Astrocyte (in vitro differentiated cells and primary cell): Measurements from ENCODE around the gene PITPNB. TPM values are rescaled to one million over a fixed set of nuclear protein-coding genes. Genes with fewer than 3 reads are reported as not detected.

ENCODE experiments used
- DNase-seq: peaks from one replicate; pipeline ENCODE4 v3.0.0-alpha.2; 2010; ENCODE audit warnings: low read depth
- FAIRE-seq: peaks from 2 replicates; lab custom pipeline; 2011; peaks lifted over from hg19 to GRCh38; lab: Jason Lieb, UNC
- H2AFZ ChIP-seq: 2 replicates; pipeline ENCODE4 v1.6.0; 2012; ENCODE audit warnings: low read depth, low read length, inconsistent platforms
- H3K27ac ChIP-seq: 2 replicates; pipeline ENCODE4 v1.5.1; 2011; ENCODE audit warnings: low read depth, low read length, inconsistent platforms
- H3K27me3 ChIP-seq: 2 replicates; pipeline ENCODE4 v1.6.0; 2011; ENCODE audit warnings: low read length, inconsistent platforms; ENCODE audit not compliant: insufficient read depth
- H3K36me3 ChIP-seq: 2 replicates; pipeline ENCODE4 v1.5.1; 2011; ENCODE audit warnings: low read length, inconsistent platforms; ENCODE audit not compliant: insufficient read depth
- H3K4me1 ChIP-seq: 2 replicates; pipeline ENCODE4 v1.5.1; 2011; ENCODE audit warnings: low read length, inconsistent platforms; ENCODE audit not compliant: insufficient read depth
- H3K4me2 ChIP-seq: 2 replicates; pipeline ENCODE4 v1.6.0; 2012; ENCODE audit warnings: low read length, inconsistent platforms
- H3K4me3 ChIP-seq: 2 replicates; pipeline ENCODE4 v1.5.1; 2011; ENCODE audit warnings: low read depth, mild to moderate bottlenecking, low read length, inconsistent platforms; ENCODE audit not compliant: insufficient read depth
- H3K79me2 ChIP-seq: 2 replicates; pipeline ENCODE4 v1.6.0; 2012; ENCODE audit warnings: mild to moderate bottlenecking, low read length, inconsistent platforms; ENCODE audit not compliant: insufficient read depth
- H3K9ac ChIP-seq: 2 replicates; pipeline ENCODE4 v1.6.0; 2012; ENCODE audit warnings: mild to moderate bottlenecking, low read length, inconsistent platforms
- H3K9me3 ChIP-seq: 2 replicates; pipeline ENCODE4 v1.5.1; 2012; ENCODE audit warnings: low read depth, mild to moderate bottlenecking, low read length, inconsistent platforms; ENCODE audit not compliant: insufficient read depth
- H4K20me1 ChIP-seq: 2 replicates; pipeline ENCODE4 v1.6.0; 2012; ENCODE audit warnings: low read length, inconsistent platforms; ENCODE audit not compliant: insufficient read depth
- H3K27ac Mint-ChIP-seq: one replicate; pipeline ENCODE4 v1.8.0; 2021; ENCODE audit warnings: mild to moderate bottlenecking, mixed read lengths; ENCODE audit not compliant: unreplicated experiment
- H3K27me3 Mint-ChIP-seq: one replicate; pipeline ENCODE4 v1.8.0; 2021; ENCODE audit warnings: low read depth, mixed read lengths; ENCODE audit not compliant: unreplicated experiment
- H3K36me3 Mint-ChIP-seq: one replicate; pipeline ENCODE4 v1.8.0; 2021; ENCODE audit warnings: low read depth, mixed read lengths; ENCODE audit not compliant: unreplicated experiment
- H3K4me1 Mint-ChIP-seq: one replicate; pipeline ENCODE4 v1.8.0; 2021; ENCODE audit warnings: low read depth, mixed read lengths; ENCODE audit not compliant: unreplicated experiment
- H3K4me3 Mint-ChIP-seq: one replicate; pipeline ENCODE4 v1.8.0; 2021; ENCODE audit warnings: mild to moderate bottlenecking, moderate library complexity, mixed read lengths; ENCODE audit not compliant: unreplicated experiment
- H3K9me3 Mint-ChIP-seq: one replicate; pipeline ENCODE4 v1.8.0; 2021; ENCODE audit warnings: mild to moderate bottlenecking, mixed read lengths; ENCODE audit not compliant: unreplicated experiment
- CTCF ChIP-seq: IDR thresholded peaks from 2 replicates; pipeline ENCODE4 v1.5.1; 2011; ENCODE audit warnings: low read depth, mild to moderate bottlenecking, inconsistent platforms, low read length, moderate library complexity; ENCODE audit not compliant: insufficient read depth
- EZH2 ChIP-seq: IDR thresholded peaks from 2 replicates; pipeline ENCODE4 v1.6.1; 2012; ENCODE audit warnings: mild to moderate bottlenecking, low read length, inconsistent platforms; ENCODE audit not compliant: insufficient read depth
- total RNA-seq: library from RNA; stranded (reverse); gene quantifications from 2 replicates; pipeline ENCODE4 v1.2.1, GENCODE V29; 2021

The PITPNB gene
- total RNA-seq, 1 donor from 2014 or later: 90.6 TPM

GRCh38 chr22:27880778-27881394 lies 38.2 kb downstream of the PITPNB start:
- no peak overlapping the region for H3K27ac Mint-ChIP-seq
- no peaks in the 10 kb centered on the region for H3K27me3 Mint-ChIP-seq
- H3K79me2 ChIP-seq: peaks cover 56% of the 10 kb centered on the region
- H3K27me3 ChIP-seq: no peaks in the 10 kb centered on the region
- peaks cover 28% of the 10 kb centered on the region for H3K4me1 Mint-ChIP-seq
- no peaks in the 10 kb centered on the region for H3K9me3 Mint-ChIP-seq
- peak overlapping the region; percentile 24 for H3K4me2 ChIP-seq
- H3K36me3 Mint-ChIP-seq: peaks cover 7% of the 10 kb centered on the region
- FAIRE-seq (peak; percentile 45), DNase-seq (peak; percentile 59)
- H3K27ac ChIP-seq: no peak overlapping the region
- no peaks in the 10 kb centered on the region for H3K9me3 ChIP-seq
- no peak overlapping the region for H2AFZ ChIP-seq
- H3K9ac ChIP-seq: peak overlapping the region; percentile 10
- H3K4me1 ChIP-seq: peaks cover 12% of the 10 kb centered on the region
- H3K36me3 ChIP-seq: peaks cover 11% of the 10 kb centered on the region
- TF ChIP-seq EZH2: no peak
- TF ChIP-seq CTCF: peak; percentile 75
- no peak overlapping the region for H3K4me3 Mint-ChIP-seq
- no peak overlapping the region for H3K4me3 ChIP-seq
- peaks cover 68% of the 10 kb centered on the region for H4K20me1 ChIP-seq

GRCh38 chr22:27879923-27880322 lies 39.1 kb downstream of the PITPNB start:
- Histone ChIP-seq H3K9ac (no peak overlapping the region), H2AFZ (no peak overlapping the region), H3K4me2 (no peak overlapping the region), H3K27me3 (no peaks in the 10 kb centered on the region), H3K4me3 (no peak overlapping the region), H3K4me1 (peaks cover 11% of the 10 kb centered on the region), H3K36me3 (peaks cover 12% of the 10 kb centered on the region), H3K9me3 (no peaks in the 10 kb centered on the region), H3K27ac (no peak overlapping the region), H4K20me1 (peaks cover 75% of the 10 kb centered on the region), H3K79me2 (peaks cover 65% of the 10 kb centered on the region)
- Mint-ChIP-seq H3K27ac (no peak overlapping the region), H3K9me3 (no peaks in the 10 kb centered on the region), H3K36me3 (peaks cover 7% of the 10 kb centered on the region), H3K27me3 (no peaks in the 10 kb centered on the region), H3K4me1 (peaks cover 34% of the 10 kb centered on the region), H3K4me3 (no peak overlapping the region)
- no peak for FAIRE-seq
- peak; percentile 31 for DNase-seq
- TF ChIP-seq EZH2 (no peak), CTCF (peak; percentile 64)

GRCh38 chr22:27878541-27878940 lies 40.5 kb downstream of the PITPNB start:
- Mint-ChIP-seq H3K27me3 (no peaks in the 10 kb centered on the region), H3K4me1 (peaks cover 35% of the 10 kb centered on the region), H3K4me3 (no peak overlapping the region), H3K27ac (no peak overlapping the region), H3K36me3 (peaks cover under 1% of the 10 kb centered on the region), H3K9me3 (no peaks in the 10 kb centered on the region)
- H2AFZ ChIP-seq: no peak overlapping the region
- H3K79me2 ChIP-seq: peaks cover 69% of the 10 kb centered on the region
- no peak overlapping the region for H3K4me3 ChIP-seq
- no peaks in the 10 kb centered on the region for H3K9me3 ChIP-seq
- H4K20me1 ChIP-seq: peaks cover 75% of the 10 kb centered on the region
- DNase-seq: no peak
- H3K9ac ChIP-seq: no peak overlapping the region
- TF ChIP-seq CTCF: no peak
- TF ChIP-seq EZH2: no peak
- peaks cover 11% of the 10 kb centered on the region for H3K36me3 ChIP-seq
- no peak overlapping the region for H3K27ac ChIP-seq
- H3K4me1 ChIP-seq: peaks cover 14% of the 10 kb centered on the region
- no peaks in the 10 kb centered on the region for H3K27me3 ChIP-seq
- FAIRE-seq: no peak
- H3K4me2 ChIP-seq: no peak overlapping the region
